Adrenal gland (tissue), 12 donors: ENCODE data around the gene ZNF503. TPM values are rescaled to one million over a fixed set of nuclear protein-coding genes. Genes with fewer than 3 reads are reported as not detected.

Source experiments
- DNase-seq, 7 donors: peaks; one replicate each; pipeline ENCODE4 v3.0.0-alpha.2; 2019 to 2020
- H3K27ac ChIP-seq, 5 donors: fragments of 200-600 bp; sonication (generic) in 4 of 5; 1 replicate in 3 of 5; 2 replicates in 2 of 5; pipeline versions ENCODE4 v1.5.1 to v1.8.0; 2016 to 2020; ENCODE audit warnings: mild to moderate bottlenecking in 1 of 5
- H3K27me3 ChIP-seq: fragments of 200-600 bp; 2 replicates; pipeline ENCODE4 v1.8.0; 2021
- H3K36me3 ChIP-seq, 2 donors: fragments of 200-600 bp; replicated peaks in 1 of 2; 1 replicate in 1 of 2; 2 replicates in 1 of 2; pipeline versions ENCODE4 v1.5.1 to v1.8.0; 2018 to 2022
- H3K4me1 ChIP-seq, 2 donors: fragments of 200-600 bp; replicated peaks in 1 of 2; 1 replicate in 1 of 2; 2 replicates in 1 of 2; pipeline versions ENCODE4 v1.5.1 to v1.8.0; 2018 to 2021
- H3K4me3 ChIP-seq, 4 donors: fragments of 200-600 bp; sonication (generic) in 3 of 4; one replicate each; pipeline ENCODE4 v1.5.1; 2016 to 2018
- H3K9me3 ChIP-seq, 3 donors: fragments of 200-600 bp; sonication (generic) in 1 of 3; replicated peaks in 1 of 3; 1 replicate in 2 of 3; 2 replicates in 1 of 3; pipeline versions ENCODE4 v1.5.1 to v1.8.0; 2016 to 2021
- CTCF ChIP-seq, 6 experiments: fragments of 450-650 bp in 4 of 6; fragments of 200-600 bp in 2 of 6; sonication (generic) in 1 of 6; IDR thresholded peaks; 1 replicate in 5 of 6; 2 replicates in 1 of 6; pipeline versions ENCODE4 v1.5.1 to v1.8.0; 2016 to 2021; ENCODE audit warnings: antibody characterized with exemption in 6 of 6, mild to moderate bottlenecking in 2 of 6, moderate library complexity in 1 of 6
- POLR2A ChIP-seq, 2 donors: fragments of 450-650 bp; IDR thresholded peaks; one replicate each; pipeline ENCODE4 v1.6.1; 2017; ENCODE audit warnings: antibody characterized with exemption in 2 of 2, mild to moderate bottlenecking in 2 of 2, moderate library complexity in 1 of 2
- WGBS, 4 donors: extraction: QIAGEN DNeasy Blood & Tissue Kit in 2 of 4; methylation state at CpG; one replicate each; pipeline versions ENCODE4 v1.1.5 to v1.1.7; 2013 to 2017; 5-methylcytosine and 5-hydroxymethylcytosine counted together
- intact Hi-C, 2 donors: fragments of 100-400 bp; cut with DNase I; formaldehyde crosslinking; loops; one replicate each; pipeline versions ENCODE4 v1.14.1 to v1.15.0; 2022 to 2023
- polyA plus RNA-seq, 3 donors: library from polyadenylated mRNA; stranded (reverse); fragments of 200-250 nt in 2 of 3; fragments of 350-450 nt in 1 of 3; fragmentation: Illumina TruSeq in 1 of 3; extraction: RNeasy Lipid Tissue Mini Kit (QIAGEN cat#74804) in 1 of 3; gene quantifications; one replicate each; pipeline ENCODE4 v1.2.3, GENCODE V29; 2013 to 2014
- total RNA-seq, 9 donors: library from RNA; depleted of rRNA in 4 of 9; stranded (reverse); fragments of >200 nt in 4 of 9; fragments of 120-200 nt in 1 of 9; fragmentation: NEBNext Ultra II Directional in 1 of 9; extraction: Animal tissue kit (Norgen Biotek cat#: 25700) in 1 of 9; gene quantifications; one replicate each; pipeline versions ENCODE4 v1.1.0 to v1.2.4, GENCODE V29; 2013 to 2023
- donor health status: healthy with polysubstance abuse.
- donor health status: Bipolar disorder and iron deficiency.
- donor health status: DM: yes; HTN: yes; CAD: no.
- donor health status: DM: no; HTN: no; CAD: no.
- donor health status: DM: no; HTN: no; CAD: no.
- donor health status: DM: yes; HTN: yes; CAD: no.

ZNF503 gene
- total and polyA plus RNA-seq, 12 donors = 5.4 to 129 (median 46.0) TPM

DNA sequence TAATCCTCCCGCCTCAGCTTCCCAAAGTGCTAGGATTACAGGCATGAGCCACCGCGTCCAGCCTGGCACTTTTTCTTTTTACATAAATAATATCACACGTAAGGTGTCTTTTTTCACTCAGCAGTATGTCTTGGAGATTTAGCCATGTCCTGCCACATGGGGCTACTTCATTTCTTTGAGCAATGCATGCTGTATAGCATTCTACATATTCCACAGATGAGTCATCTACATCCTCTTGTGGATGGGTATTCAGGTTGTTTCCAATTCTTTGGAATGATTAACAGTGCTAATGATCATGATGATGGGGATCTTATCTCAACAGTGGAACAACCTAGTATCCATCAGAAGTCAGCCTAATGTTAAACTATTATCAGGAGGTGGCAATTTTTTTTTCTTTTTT, 50.8 kb downstream of the ZNF503 start:
- 89 to 97% (median 92%) methylated on average over 4 of the region's 4 CpGs for WGBS, 4 donors
- Histone ChIP-seq H3K27ac (no peak overlapping the region), H3K4me3 (no peak overlapping the region), H3K36me3 (no peaks in the 10 kb centered on the region), H3K4me1 (peaks cover 6 to 7% of the 10 kb centered on the region in 2 donors), H3K27me3 (no peaks in the 10 kb centered on the region), H3K9me3 (no peaks in the 10 kb centered on the region)
- intact Hi-C loops = no loop called here
- peak in 1 of 7 donors; percentile 7 for DNase-seq
- TF ChIP-seq CTCF (IDR thresholded peaks at IDR 0.05) (no peak), POLR2A (IDR thresholded peaks at IDR 0.05) (no peak)

Other genes with a start within 250 kb of the ZNF503 start
- 100 to 1,000 TPM; 139 to 271 (median 197) TPM for gene VDAC2, start 191.0 kb downstream of the ZNF503 start, total RNA-seq
- gene VDAC2, start 191.0 kb downstream of the ZNF503 start, polyA plus RNA-seq = 100 to 1,000 TPM in 2 of 3 donors, 10 to 100 TPM in 1; 83.2 to 297 (median 115) TPM
- gene COMTD1, start 165.8 kb downstream of the ZNF503 start, total RNA-seq = 10 to 100 TPM; 14.7 to 82.0 (median 30.6) TPM
- gene COMTD1, start 165.8 kb downstream of the ZNF503 start, polyA plus RNA-seq = 100 to 1,000 TPM in 1 of 3 donors, 10 to 100 TPM in 1, 1 to 10 TPM in 1; 2.0 to 137 (median 95.0) TPM
- gene LRMDA, start 29.9 kb upstream of the ZNF503 start, total RNA-seq = 100 to 1,000 TPM in 1 of 9 donors, 10 to 100 TPM in 8; 30.7 to 102 (median 76.5) TPM
- gene LRMDA, start 29.9 kb upstream of the ZNF503 start, polyA plus RNA-seq = 100 to 1,000 TPM in 1 of 3 donors, 10 to 100 TPM in 2; 43.0 to 132 (median 79.7) TPM